IMR-90 (cell line): ENCODE measurements around the gene CHCHD1. TPM values are rescaled to one million over a fixed set of nuclear protein-coding genes. Genes with fewer than 3 reads are reported as not detected.

Experiments used
- ATAC-seq: fragments of 200-7000 bp; cut with Tn5 transposase; 2 replicates; pipeline ENCODE4 v1.9.1; 2020; ENCODE audit warnings: low read depth, mild to moderate bottlenecking, moderate library complexity
- BruUV-seq: library from RNA; stranded (reverse); fragments of 400-500 nt; replicated peaks from 2 replicates; lab custom pipeline; 2021; lab: Mats Ljungman, UMichigan
- CTCF ChIA-PET: fragments of 300-600 bp; formaldehyde crosslinking; extraction: SDS; loops from one replicate; lab custom pipeline; 2021; ENCODE audit warnings: antibody characterized with exemption; lab: Yijun Ruan, JAX
- POLR2A ChIA-PET: fragments of 300-600 bp; sonication (Branson Sonifier 250); formaldehyde crosslinking; loops from one replicate; lab custom pipeline; 2022; ENCODE audit warnings: antibody characterized with exemption; ENCODE audit not compliant: unreplicated experiment; lab: Charles Lee
- DNase-seq: peaks from one replicate; pipeline ENCODE4 v3.0.0; 2013
- H2AFZ ChIP-seq: replicated peaks from 2 replicates; pipeline ENCODE3; 2013; ENCODE audit warnings: low read length, mild to moderate bottlenecking; ENCODE audit not compliant: poor library complexity
- H2AK5ac ChIP-seq: 2 replicates; pipeline ENCODE4 v1.6.1; 2013; ENCODE audit warnings: low read depth, low read length, inconsistent platforms
- H2AK9ac ChIP-seq: replicated peaks from 2 replicates; pipeline ENCODE3; 2013; ENCODE audit warnings: mild to moderate bottlenecking, low read depth, low read length, moderate library complexity; ENCODE audit not compliant: poor library complexity
- H2BK120ac ChIP-seq: 2 replicates; pipeline ENCODE4 v1.6.1; 2013; ENCODE audit warnings: low read depth, low read length, inconsistent platforms
- H2BK15ac ChIP-seq: 3 replicates; pipeline ENCODE4 v1.6.1; 2013; ENCODE audit warnings: low read depth, low read length, inconsistent platforms
- H2BK20ac ChIP-seq: 2 replicates; pipeline ENCODE4 v1.6.1; 2013; ENCODE audit warnings: low read depth, mild to moderate bottlenecking, inconsistent platforms, low read length, moderate library complexity
- H2BK5ac ChIP-seq: 2 replicates; pipeline ENCODE4 v1.6.1; 2013; ENCODE audit warnings: mild to moderate bottlenecking, low read depth, low read length, inconsistent platforms; ENCODE audit not compliant: poor library complexity, severe bottlenecking
- H3K14ac ChIP-seq: replicated peaks from 2 replicates; pipeline ENCODE4 v1.6.1; 2013; ENCODE audit warnings: low read depth, low read length, inconsistent platforms
- H3K18ac ChIP-seq: 2 replicates; pipeline ENCODE4 v1.6.1; 2013; ENCODE audit warnings: low read depth, low read length, control low read depth
- H3K23ac ChIP-seq: 2 replicates; pipeline ENCODE4 v1.6.1; 2013; ENCODE audit warnings: low read depth, low read length, inconsistent platforms
- H3K27ac ChIP-seq: 2 replicates; pipeline ENCODE4 v1.5.1; 2013; ENCODE audit warnings: mild to moderate bottlenecking, control low read depth, low read length; ENCODE audit not compliant: insufficient read depth
- H3K27me3 ChIP-seq: 2 replicates; pipeline ENCODE4 v1.6.1; 2013; ENCODE audit warnings: low read length; ENCODE audit not compliant: control insufficient read depth, insufficient read depth
- H3K36me3 ChIP-seq: 2 replicates; pipeline ENCODE4 v1.6.1; 2013; ENCODE audit warnings: low read length, mixed read lengths; ENCODE audit not compliant: control insufficient read depth, insufficient read depth
- H3K4ac ChIP-seq: 2 replicates; pipeline ENCODE4 v1.6.1; 2013; ENCODE audit warnings: low read depth, low read length, inconsistent platforms
- H3K4me1 ChIP-seq: 2 replicates; pipeline ENCODE4 v1.6.1; 2013; ENCODE audit warnings: low read length, mixed read lengths; ENCODE audit not compliant: control insufficient read depth, insufficient read depth
- H3K4me2 ChIP-seq: 2 replicates; pipeline ENCODE4 v1.6.1; 2013; ENCODE audit warnings: low read depth, mild to moderate bottlenecking, control low read depth, low read length, moderate library complexity
- H3K4me3 ChIP-seq: 2 replicates; pipeline ENCODE4 v1.5.1; 2013; ENCODE audit warnings: low read depth, mild to moderate bottlenecking, control low read depth, low read length, moderate library complexity; ENCODE audit not compliant: insufficient read depth
- H3K56ac ChIP-seq: 2 replicates; pipeline ENCODE4 v1.6.1; 2013; ENCODE audit warnings: low read length, inconsistent platforms; ENCODE audit not compliant: insufficient read depth; ENCODE audit errors: extremely low read depth
- H3K79me1 ChIP-seq, 2 experiments: 2 replicates each; pipeline ENCODE4 v1.6.1; 2013; ENCODE audit warnings: low read length in 2 of 2, inconsistent platforms in 1 of 2, low read depth in 1 of 2
- H3K9ac ChIP-seq: 2 replicates; pipeline ENCODE4 v1.6.1; 2013; ENCODE audit warnings: low read depth, low read length, control low read depth
- H3K9me1 ChIP-seq: 2 replicates; pipeline ENCODE4 v1.6.1; 2013; ENCODE audit warnings: low read length, inconsistent platforms; ENCODE audit not compliant: insufficient read depth
- H3K9me3 ChIP-seq: 2 replicates; pipeline ENCODE4 v1.6.1; 2013; ENCODE audit warnings: low read length; ENCODE audit not compliant: control insufficient read depth, insufficient read depth
- H4K20me1 ChIP-seq: 2 replicates; pipeline ENCODE4 v1.6.1; 2013; ENCODE audit warnings: low read length, inconsistent platforms; ENCODE audit not compliant: insufficient read depth
- H4K5ac ChIP-seq: 2 replicates; pipeline ENCODE4 v1.6.1; 2013; ENCODE audit warnings: mild to moderate bottlenecking, low read depth, low read length, control low read depth
- H4K8ac ChIP-seq, 2 experiments: 2 replicates each; pipeline ENCODE4 v1.6.1; 2013; ENCODE audit warnings: low read depth in 2 of 2, low read length in 2 of 2, control low read depth in 1 of 2, inconsistent platforms in 1 of 2
- H4K91ac ChIP-seq: 2 replicates; pipeline ENCODE4 v1.6.1; 2013; ENCODE audit warnings: low read depth, low read length, inconsistent platforms; ENCODE audit not compliant: insufficient read depth
- CHD1 ChIP-seq: IDR thresholded peaks from 2 replicates; pipeline ENCODE4 v1.6.1; 2012; ENCODE audit warnings: low read depth, low read length, improper control_type of control experiment
- CTCF ChIP-seq: conservative IDR thresholded peaks from 2 replicates; pipeline ENCODE4 v1.5.1; 2012; ENCODE audit warnings: mild to moderate bottlenecking, low read depth, low read length, improper control_type of control experiment
- FOS ChIP-seq: fragments of 150-350 bp; IDR thresholded peaks from 2 replicates; pipeline ENCODE4 v1.6.1; 2016; ENCODE audit warnings: low read depth, low read length
- MAFK ChIP-seq: IDR thresholded peaks from 2 replicates; pipeline ENCODE4 v1.6.1; 2012; ENCODE audit warnings: low read depth, low read length, improper control_type of control experiment
- MXI1 ChIP-seq: IDR thresholded peaks from 2 replicates; pipeline ENCODE4 v1.6.1; 2012; ENCODE audit warnings: low read depth, mild to moderate bottlenecking, low read length, moderate library complexity, borderline replicate concordance
- NFE2L2 ChIP-seq: fragments of 150-350 bp; IDR thresholded peaks from 2 replicates; pipeline ENCODE4 v1.6.1; 2016; ENCODE audit warnings: low read depth, mild to moderate bottlenecking, low read length
- RAD21 ChIP-seq: IDR thresholded peaks from 2 replicates; pipeline ENCODE4 v1.6.1; 2012; ENCODE audit warnings: low read length, improper control_type of control experiment
- RFX5 ChIP-seq: IDR thresholded peaks from 2 replicates; pipeline ENCODE4 v1.8.0; 2012; ENCODE audit warnings: low read depth, mild to moderate bottlenecking, low read length, moderate library complexity
- SMC3 ChIP-seq: fragments of 150-350 bp; IDR thresholded peaks from 2 replicates; pipeline ENCODE4 v1.6.1; 2016; ENCODE audit warnings: low read depth, mild to moderate bottlenecking, antibody characterized with exemption, low read length, moderate library complexity
- USF2 ChIP-seq: fragments of 150-350 bp; IDR thresholded peaks from 2 replicates; pipeline ENCODE4 v1.6.1; 2017; ENCODE audit warnings: mild to moderate bottlenecking, antibody characterized with exemption, low read length, low read depth
- WGBS, 2 experiments: methylation state at CpG; one replicate each; pipeline versions ENCODE4 v1.1.5 to v1.1.7; 2013; ENCODE audit warnings: missing lambda C conversion rate in 2 of 2; ENCODE audit not compliant: insufficient read length in 1 of 2; ENCODE audit errors: extremely low coverage in 2 of 2; 5-methylcytosine and 5-hydroxymethylcytosine counted together
- dilution Hi-C: fragments of 300-500 bp; cut with HindIII; formaldehyde crosslinking; loops from one replicate; pipeline ENCODE4 v1.14.3; 2018; ENCODE audit warnings: low sequenced_read_pairs; ENCODE audit not compliant: unreplicated experiment
- in situ Hi-C: fragments of 300-500 bp; cut with MboI; formaldehyde crosslinking; loops from 3 replicates; pipeline ENCODE4 v1.14.3; 2019; ENCODE audit warnings: low sequenced_read_pairs, inconsistent platforms, mixed read lengths
- intact Hi-C: fragments of 100-400 bp; cut with micrococcal nuclease; formaldehyde crosslinking; loops from 2 replicates; pipeline ENCODE4 v1.10.0; 2022
- polyA plus RNA-seq, 3 experiments: library from polyadenylated mRNA; depleted of rRNA; stranded (reverse); fragments of >200 nt; gene quantifications; 2 replicates each; pipeline ENCODE4 v1.2.3, GENCODE V29; 2012; ENCODE audit warnings: low replicate concordance in 1 of 3
- total RNA-seq: library from RNA; depleted of rRNA; stranded (reverse); fragments of >200 nt; gene quantifications from 2 replicates; pipeline ENCODE4 v1.2.3, GENCODE V29; 2012

CHCHD1 gene
- total and polyA plus RNA-seq, 2 of the 4 experiments (the other 2 are of a cell fraction), result 11.5 to 21.0 TPM

- no TSS peak for BruUV-seq
These were observed 9.2 kb downstream of the CHCHD1 start for GRCh38 chr10:73790886-73791625.

More at GRCh38 chr10:73790886-73791625, 9.2 kb downstream of the CHCHD1 start:
- Histone ChIP-seq H3K36me3 (peaks cover 67% of the 10 kb centered on the region), H2AFZ (no peak overlapping the region), H2AK5ac (no peak overlapping the region), H3K4me1 (peaks cover 3% of the 10 kb centered on the region; the same call in 1 of the 2 replicates), H3K9me3 (no peaks in the 10 kb centered on the region), H3K9me1 (peaks cover 13% of the 10 kb centered on the region; the same call in 1 of the 2 replicates), H3K4ac (no peak overlapping the region), H3K79me1 (peaks cover 18 to 52% of the 10 kb centered on the region in 2 experiments), H3K27me3 (no peaks in the 10 kb centered on the region), H2BK20ac (no peak overlapping the region), H4K91ac (no peak overlapping the region), H3K4me2 (no peak overlapping the region), H3K4me3 (no peak overlapping the region), H2BK15ac (no peak overlapping the region), H4K20me1 (peaks cover 34% of the 10 kb centered on the region), H3K14ac (no peak overlapping the region), H4K8ac (no peak overlapping the region), H4K5ac (no peak overlapping the region), H2BK120ac (no peak overlapping the region), H3K18ac (no peak overlapping the region), H2BK5ac (no peak overlapping the region), H2AK9ac (no peak overlapping the region), H3K23ac (no peak overlapping the region), H3K56ac (no peak overlapping the region), H3K27ac (no peak overlapping the region), H3K9ac (no peak overlapping the region)
- WGBS, 2 experiments, result 94% methylated on average over 17 of the region's 22 CpGs; no CpG with 5 or more reads in 1 of the 2 experiments
- intact Hi-C loops, result no loop called here
- dilution Hi-C loops, result no loop called here
- DNase-seq, result no peak
- TF ChIP-seq SMC3 (no peak), NFE2L2 (no peak), MXI1 (no peak), RAD21 (no peak), CTCF (no peak), FOS (no peak), CHD1 (no peak), USF2 (no peak), RFX5 (no peak), MAFK (no peak)
- POLR2A ChIA-PET, result no interaction called here
- no peak for ATAC-seq
- CTCF ChIA-PET, result no interaction called here
- in situ Hi-C loops, result no loop called here
